ENCODE data around the gene TNRC6B.

DNA sequence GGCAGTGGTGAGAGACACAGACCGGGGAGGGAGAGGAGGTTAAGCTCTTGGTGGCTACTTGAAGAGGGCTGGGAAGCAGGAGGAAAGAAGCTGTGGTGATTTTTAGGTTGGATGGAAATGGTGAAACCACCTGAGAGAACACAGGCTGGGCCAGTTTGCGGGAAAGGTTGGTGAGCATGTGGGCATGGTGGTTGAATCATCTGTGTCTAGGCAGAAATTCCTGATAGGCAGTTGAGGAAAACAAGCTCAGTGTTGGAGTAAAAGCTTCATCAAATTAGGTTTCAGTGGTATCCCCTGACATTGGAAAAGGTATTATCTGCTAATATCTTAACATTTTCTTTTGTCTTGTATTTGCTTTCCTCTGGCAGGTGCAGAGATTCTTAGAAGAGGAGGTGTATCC, 188.3 kb downstream of the TNRC6B start:
- no peak for TF ChIP-seq EZH2 (IDR thresholded peaks at IDR 0.05; ENCODE audit: low read depth)
- TF ChIP-seq, protein P1, sequence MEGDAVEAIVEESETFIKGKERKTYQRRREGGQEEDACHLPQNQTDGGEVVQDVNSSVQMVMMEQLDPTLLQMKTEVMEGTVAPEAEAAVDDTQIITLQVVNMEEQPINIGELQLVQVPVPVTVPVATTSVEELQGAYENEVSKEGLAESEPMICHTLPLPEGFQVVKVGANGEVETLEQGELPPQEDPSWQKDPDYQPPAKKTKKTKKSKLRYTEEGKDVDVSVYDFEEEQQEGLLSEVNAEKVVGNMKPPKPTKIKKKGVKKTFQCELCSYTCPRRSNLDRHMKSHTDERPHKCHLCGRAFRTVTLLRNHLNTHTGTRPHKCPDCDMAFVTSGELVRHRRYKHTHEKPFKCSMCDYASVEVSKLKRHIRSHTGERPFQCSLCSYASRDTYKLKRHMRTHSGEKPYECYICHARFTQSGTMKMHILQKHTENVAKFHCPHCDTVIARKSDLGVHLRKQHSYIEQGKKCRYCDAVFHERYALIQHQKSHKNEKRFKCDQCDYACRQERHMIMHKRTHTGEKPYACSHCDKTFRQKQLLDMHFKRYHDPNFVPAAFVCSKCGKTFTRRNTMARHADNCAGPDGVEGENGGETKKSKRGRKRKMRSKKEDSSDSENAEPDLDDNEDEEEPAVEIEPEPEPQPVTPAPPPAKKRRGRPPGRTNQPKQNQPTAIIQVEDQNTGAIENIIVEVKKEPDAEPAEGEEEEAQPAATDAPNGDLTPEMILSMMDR (conservative IDR thresholded peaks at IDR 0.05) = no peak

Data from PC-9 (cell line).